GM23248 (cell line): Measurements from ENCODE around the gene MYBPC3.

Source experiments
- EZH2 ChIP-seq: fragments of 200-600 bp; sonication (generic); IDR thresholded peaks from 2 replicates; pipeline ENCODE4 v1.6.1; 2018; ENCODE audit warnings: antibody characterized with exemption, mild to moderate bottlenecking; ENCODE audit not compliant: insufficient read depth, poor library complexity, severe bottlenecking
- EZH2phosphoT487 ChIP-seq: fragments of 200-600 bp; sonication (generic); IDR thresholded peaks from 2 replicates; pipeline ENCODE4 v1.6.1; 2018; ENCODE audit warnings: antibody characterized with exemption, moderate library complexity, mild to moderate bottlenecking, low read depth; ENCODE audit not compliant: insufficient read depth

DNA sequence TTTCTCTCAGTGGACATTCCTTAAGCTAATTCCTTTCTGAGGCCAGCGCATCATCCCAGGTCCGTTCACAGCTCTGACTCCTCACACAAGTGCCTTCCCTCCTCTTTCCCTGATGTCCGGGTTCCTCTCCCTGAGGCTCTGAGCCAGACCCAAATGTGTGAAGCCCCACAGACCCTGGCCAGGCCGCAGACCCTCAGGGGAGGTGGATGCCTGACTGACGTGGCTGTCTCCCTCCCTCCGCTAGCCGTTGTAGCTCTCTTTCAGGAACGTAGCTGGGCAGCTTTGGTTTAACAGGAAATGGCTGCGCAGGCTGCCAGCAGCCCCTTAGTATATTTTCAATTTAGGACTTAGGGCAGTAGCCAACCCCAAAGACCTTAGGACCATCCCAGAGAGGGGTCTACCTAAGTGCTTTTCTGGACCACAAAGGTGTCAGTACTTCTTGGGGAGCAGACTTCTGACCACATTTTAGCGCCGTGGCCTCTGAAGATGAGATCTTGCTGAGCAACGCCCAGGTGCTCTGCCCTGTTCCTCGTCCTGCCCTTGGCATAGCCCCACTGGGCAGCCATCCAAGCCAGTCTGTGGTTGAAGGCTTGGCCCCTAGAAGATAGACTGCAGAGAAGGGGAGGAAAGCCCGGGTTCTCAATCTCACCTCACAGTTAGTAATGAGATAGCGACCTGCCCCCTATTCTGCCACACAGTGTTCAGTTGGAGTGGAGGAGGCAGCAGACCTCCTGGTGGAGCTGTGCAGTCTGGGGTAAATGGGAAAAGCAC lies 27.0 kb downstream of the MYBPC3 start:
- TF ChIP-seq EZH2phosphoT487 (no peak), EZH2 (no peak)
